Stimulated activated naive CD8-positive, alpha-beta T cell treated with anti-CD3 and anti-CD28 coated beads, Interleukin-15, amount 100 ng/mL, for 72 hours (primary cell): Measurements from ENCODE around the gene PATJ.

Source experiments
- ATAC-seq: fragments of 150-1000 bp; cut with Tn5 transposase; 2 replicates; pipeline ENCODE4 v1.10.0; 2021; ENCODE audit warnings: mild to moderate bottlenecking, moderate library complexity
- DNase-seq, 2 donors: peaks; one replicate each; pipeline ENCODE4 v3.0.0; 2021 to 2022
- H3K27ac Mint-ChIP-seq, 2 donors: one replicate each; pipeline ENCODE4 v1.8.0; 2022; ENCODE audit warnings: mild to moderate bottlenecking in 2 of 2, mixed read lengths in 2 of 2, moderate library complexity in 2 of 2
- H3K27me3 Mint-ChIP-seq: one replicate; pipeline ENCODE4 v1.8.0; 2022; ENCODE audit warnings: mixed read lengths
- H3K4me1 Mint-ChIP-seq: one replicate; pipeline ENCODE4 v1.8.0; 2022; ENCODE audit warnings: mild to moderate bottlenecking, mixed read lengths
- H3K4me3 Mint-ChIP-seq, 2 donors: one replicate each; pipeline ENCODE4 v1.8.0; 2022; ENCODE audit warnings: mild to moderate bottlenecking in 2 of 2, mixed read lengths in 2 of 2, moderate library complexity in 1 of 2
- H3K9me3 Mint-ChIP-seq, 2 donors: one replicate each; pipeline ENCODE4 v1.8.0; 2022; ENCODE audit warnings: mixed read lengths in 2 of 2

The PATJ gene

DNA sequence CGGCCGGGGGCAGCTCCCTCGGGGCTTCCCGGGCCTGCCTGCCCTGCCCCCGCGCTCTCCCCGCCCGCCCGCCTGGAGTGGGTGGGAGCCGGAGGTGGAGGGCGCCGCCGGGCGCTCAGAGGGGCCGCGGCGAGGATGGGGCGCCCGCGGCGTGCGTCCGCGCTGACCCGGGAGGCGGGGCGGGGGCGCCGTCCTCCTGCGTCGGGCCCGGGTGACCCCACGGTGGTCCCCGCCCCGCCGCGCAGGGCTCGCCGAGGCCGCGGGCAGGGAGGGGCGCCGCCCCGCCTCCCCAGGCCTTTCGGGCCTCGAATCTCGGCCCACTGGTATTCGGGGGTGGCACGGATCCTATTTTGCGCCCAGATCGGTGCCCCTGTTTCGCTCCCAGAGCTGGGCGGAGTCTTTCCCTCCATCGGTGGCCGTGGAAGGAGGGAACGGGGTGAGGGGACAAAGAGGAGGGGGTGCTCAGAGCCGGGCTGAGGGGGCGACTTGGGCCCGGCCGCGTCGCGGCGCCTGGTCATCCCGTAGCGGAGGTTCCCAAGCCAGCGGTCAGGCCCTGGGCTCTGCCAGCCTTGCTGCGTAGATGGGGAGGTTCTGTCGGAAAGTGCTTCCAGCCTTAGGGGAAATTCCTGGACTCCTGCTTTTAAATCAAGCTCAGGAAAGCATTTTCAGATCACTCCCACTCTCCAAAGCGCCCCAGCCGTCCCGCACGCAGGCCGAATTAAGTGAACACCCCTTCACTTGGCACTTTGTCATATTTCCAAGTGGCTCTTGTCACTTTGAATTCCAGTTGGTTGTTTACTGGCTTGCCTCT, 545 bp downstream of the PATJ start:
- Mint-ChIP-seq H3K27me3 (no peaks in the 10 kb centered on the region), H3K4me3 (peak overlapping the region; percentile 76 to 93), H3K9me3 (no peaks in the 10 kb centered on the region), H3K27ac (peak overlapping the region; percentile 42 to 73), H3K4me1 (peaks cover 44% of the 10 kb centered on the region)
- DNase-seq (no peak), ATAC-seq (peak; percentile 82)

DNA sequence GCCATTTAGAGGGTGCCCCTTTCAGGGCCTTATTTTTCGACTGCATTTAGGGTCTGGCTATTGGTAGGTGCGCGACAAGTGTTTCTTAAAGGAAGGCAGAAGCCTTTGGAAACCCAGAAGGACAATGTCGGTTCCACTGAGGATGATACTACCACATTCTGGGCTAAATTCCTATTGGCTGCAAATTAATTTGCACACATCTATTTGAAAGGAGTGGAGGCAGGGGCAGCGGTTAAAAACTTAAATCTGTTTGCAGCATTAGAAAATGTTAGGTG, 1.1 kb downstream of the PATJ start:
- H3K27me3 Mint-ChIP-seq = no peaks in the 10 kb centered on the region
- DNase-seq (no peak), ATAC-seq (no peak)
- peaks cover 44% of the 10 kb centered on the region for H3K4me1 Mint-ChIP-seq
- H3K27ac Mint-ChIP-seq = peak overlapping the region in 1 of 2 donors; percentile 73
- H3K9me3 Mint-ChIP-seq = no peaks in the 10 kb centered on the region
- peak overlapping the region; percentile 76 to 80 for H3K4me3 Mint-ChIP-seq

DNA sequence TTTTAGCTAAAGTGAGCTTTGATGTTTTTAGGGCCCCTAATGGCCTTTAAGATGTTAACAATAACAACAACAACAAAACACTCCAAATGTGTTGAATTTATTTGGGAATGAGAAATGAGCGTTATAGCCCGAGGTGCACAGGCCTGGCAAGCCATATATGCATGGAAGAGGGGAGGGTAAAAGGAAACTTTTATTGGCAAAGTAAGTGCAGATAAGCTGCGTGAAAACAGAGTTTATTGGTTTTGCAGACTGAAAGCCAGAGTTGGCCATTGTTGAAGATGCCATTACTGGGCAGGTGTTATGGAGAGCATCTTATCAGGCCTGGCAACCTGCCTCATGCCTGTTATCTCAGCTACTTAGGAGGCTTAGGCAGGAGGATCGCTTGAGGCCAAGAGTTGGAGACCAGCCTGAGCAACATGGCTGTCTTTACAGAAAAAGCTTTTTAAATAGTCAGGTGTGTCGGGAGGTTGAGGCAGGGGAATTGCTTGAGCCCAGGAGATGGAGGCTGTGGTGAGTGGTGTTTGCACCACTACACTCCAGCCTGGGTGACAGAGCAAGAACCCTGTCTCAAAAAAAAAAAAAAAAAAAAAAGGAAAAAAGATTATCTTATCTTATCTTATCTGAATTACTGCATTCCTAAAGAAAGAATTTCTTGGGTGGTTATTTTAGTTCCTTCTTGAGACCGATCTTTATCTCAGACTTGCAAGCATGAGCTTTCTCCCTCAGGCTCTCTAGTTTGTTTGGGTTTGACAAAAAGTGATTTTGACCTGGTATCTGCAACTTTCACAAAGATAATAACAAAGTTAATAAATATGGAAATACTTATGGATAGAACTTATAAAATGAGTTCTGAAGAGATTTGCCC, 1.7 kb downstream of the PATJ start:
- H3K9me3 Mint-ChIP-seq = no peaks in the 10 kb centered on the region
- H3K4me1 Mint-ChIP-seq = peaks cover 44% of the 10 kb centered on the region
- H3K4me3 Mint-ChIP-seq = peak overlapping the region in 1 of 2 donors; percentile 80
- ATAC-seq = no peak
- DNase-seq = no peak
- H3K27ac Mint-ChIP-seq = no peak overlapping the region
- H3K27me3 Mint-ChIP-seq = no peaks in the 10 kb centered on the region

DNA sequence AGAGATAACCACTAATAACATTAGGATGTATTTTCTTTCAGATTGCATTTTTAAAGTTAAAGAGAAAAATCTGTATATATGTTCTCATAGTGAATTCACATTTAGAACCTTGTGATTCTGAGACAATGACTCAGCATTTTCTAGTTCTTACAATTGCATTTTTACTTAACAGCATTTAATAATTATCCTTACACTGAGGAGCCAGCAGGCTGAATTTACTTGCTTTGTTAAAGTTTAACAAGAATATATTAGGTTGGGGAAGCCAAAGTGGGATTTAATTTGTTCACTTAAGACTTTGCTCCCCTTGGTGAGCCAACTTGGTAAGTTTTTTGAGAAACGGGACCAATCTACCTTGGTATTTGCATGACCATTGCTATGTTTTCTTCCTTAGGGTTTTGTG, 4.5 kb downstream of the PATJ start:
- ATAC-seq (no peak), DNase-seq (no peak)
- H3K9me3 Mint-ChIP-seq = no peaks in the 10 kb centered on the region
- H3K4me1 Mint-ChIP-seq = peaks cover 32% of the 10 kb centered on the region
- no peaks in the 10 kb centered on the region for H3K27me3 Mint-ChIP-seq
- no peak overlapping the region for H3K27ac Mint-ChIP-seq
- H3K4me3 Mint-ChIP-seq = no peak overlapping the region

DNA sequence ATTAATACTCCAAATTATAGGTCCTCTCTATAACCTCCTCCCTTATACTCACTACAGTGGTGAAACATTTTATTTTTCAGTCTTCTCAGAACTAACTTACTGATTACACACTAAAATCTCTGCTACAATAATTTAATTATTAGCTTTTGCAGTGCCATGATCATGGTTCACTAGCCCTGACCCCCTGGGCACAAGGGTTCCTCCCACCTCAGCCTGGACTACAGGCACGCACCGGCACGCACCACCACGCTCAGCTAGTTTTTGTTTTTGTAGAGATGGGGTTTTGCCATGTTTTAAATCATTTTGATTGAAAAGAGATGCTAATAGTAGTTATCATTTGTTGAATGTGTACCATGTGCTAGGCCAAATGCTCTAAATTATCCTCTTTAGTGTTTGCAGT, 6.3 kb downstream of the PATJ start:
- no peaks in the 10 kb centered on the region for H3K9me3 Mint-ChIP-seq
- DNase-seq (no peak), ATAC-seq (no peak)
- H3K4me1 Mint-ChIP-seq = peaks cover 27% of the 10 kb centered on the region
- H3K27me3 Mint-ChIP-seq = no peaks in the 10 kb centered on the region
- H3K4me3 Mint-ChIP-seq = no peak overlapping the region
- H3K27ac Mint-ChIP-seq = peak overlapping the region in 1 of 2 donors; percentile 42

DNA sequence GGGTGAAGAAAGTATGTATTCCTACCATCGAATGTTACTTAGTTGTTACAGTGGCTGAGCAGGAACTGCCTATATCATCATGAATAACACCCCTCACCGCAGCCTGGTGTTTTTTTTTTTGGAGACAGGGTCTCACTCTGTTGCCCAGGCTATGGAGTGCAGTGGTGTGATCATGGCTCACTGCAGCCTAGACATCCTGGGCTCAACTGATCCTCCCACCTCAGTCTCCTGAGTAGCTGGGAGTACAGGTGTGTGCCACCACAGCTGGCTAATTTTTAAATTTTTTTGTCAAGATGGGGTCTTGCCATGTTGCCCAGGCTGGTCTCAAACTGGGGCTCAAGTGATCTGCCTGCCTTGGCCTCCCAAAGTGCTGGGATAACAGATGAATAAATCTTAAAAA, 7.3 kb downstream of the PATJ start:
- Mint-ChIP-seq H3K9me3 (no peaks in the 10 kb centered on the region), H3K4me1 (peaks cover 26% of the 10 kb centered on the region), H3K27me3 (no peaks in the 10 kb centered on the region), H3K4me3 (no peak overlapping the region), H3K27ac (no peak overlapping the region)
- ATAC-seq (no peak), DNase-seq (no peak)

DNA sequence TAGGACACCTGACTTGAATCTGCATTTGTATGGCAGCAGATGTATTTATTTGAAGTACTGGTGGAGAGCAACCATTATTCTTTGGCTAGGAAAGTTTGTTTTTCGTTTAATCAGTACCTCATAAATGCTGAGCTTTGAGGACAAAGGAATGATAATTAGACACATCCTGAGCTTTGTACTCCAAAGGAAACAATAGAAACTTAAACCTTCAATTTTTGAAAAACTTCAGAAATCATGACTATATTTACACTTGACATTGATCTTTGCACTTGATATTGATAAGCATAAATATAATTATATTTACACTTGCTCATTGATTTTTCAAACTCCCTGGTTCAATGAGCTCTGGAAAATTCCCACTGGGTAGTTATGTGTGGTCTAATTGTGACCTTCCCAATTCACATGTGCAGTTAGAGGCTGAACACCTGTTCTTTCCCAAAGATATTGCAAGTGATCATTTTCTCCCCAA, 10.7 kb downstream of the PATJ start:
- Mint-ChIP-seq H3K4me3 (no peak overlapping the region), H3K27me3 (no peaks in the 10 kb centered on the region), H3K27ac (no peak overlapping the region), H3K4me1 (peaks cover 18% of the 10 kb centered on the region), H3K9me3 (no peaks in the 10 kb centered on the region)
- no peak for DNase-seq
- no peak for ATAC-seq

DNA sequence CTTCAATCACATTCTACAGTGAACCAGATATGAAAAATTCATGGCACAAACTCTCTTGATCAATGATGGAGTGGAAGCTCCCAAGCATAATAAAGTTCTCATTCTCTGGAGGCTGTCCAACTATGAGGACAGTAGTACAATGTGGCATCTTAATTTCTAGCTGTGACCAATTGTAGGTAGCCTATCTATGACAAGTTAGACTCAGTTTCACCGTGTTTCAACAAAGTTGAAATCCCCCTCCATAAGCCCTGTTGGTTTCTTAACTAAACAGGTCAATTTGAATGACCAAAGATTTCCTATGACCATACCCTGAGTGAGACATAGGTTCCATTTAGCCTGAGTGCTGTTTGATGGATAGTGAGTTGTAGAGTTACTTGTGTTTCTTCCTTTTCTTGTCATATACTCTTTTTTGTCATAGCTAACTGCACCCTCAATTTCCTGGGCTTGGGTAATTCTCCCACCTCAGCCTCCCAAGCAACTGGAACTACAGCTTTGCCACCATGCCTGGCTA, 11.8 kb downstream of the PATJ start:
- Mint-ChIP-seq H3K4me1 (peaks cover 26% of the 10 kb centered on the region), H3K27ac (peak overlapping the region in 1 of 2 donors; percentile 80)
- peak; percentile 84 for ATAC-seq

DNA sequence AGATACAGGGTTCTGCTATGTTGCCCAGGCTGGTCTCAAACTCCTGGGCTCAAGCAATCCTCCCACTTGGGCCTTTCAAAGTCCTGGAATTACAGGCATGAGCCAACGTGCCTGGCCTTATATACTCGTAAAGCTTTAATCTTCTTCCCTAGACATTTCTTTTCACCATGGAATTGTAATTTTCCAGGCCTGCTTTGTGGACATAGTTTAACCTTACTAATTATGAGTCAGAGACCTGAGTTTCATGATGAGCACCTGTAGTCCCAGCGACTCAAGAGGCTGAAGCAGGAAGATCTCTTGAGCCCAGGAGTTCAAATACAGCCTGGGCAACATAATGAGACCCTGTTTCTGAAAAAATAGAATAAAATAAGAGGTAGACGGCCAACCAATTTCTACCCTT, 12.3 kb downstream of the PATJ start:
- Mint-ChIP-seq H3K4me3 (no peak overlapping the region), H3K9me3 (no peaks in the 10 kb centered on the region), H3K27ac (peak overlapping the region; percentile 75 to 80), H3K4me1 (peaks cover 26% of the 10 kb centered on the region), H3K27me3 (no peaks in the 10 kb centered on the region)
- ATAC-seq (no peak), DNase-seq (no peak)

More for the DNA sequence above, 11.8 kb downstream of the PATJ start:
- no peaks in the 10 kb centered on the region for H3K9me3 Mint-ChIP-seq
- H3K27me3 Mint-ChIP-seq = no peaks in the 10 kb centered on the region
- no peak for DNase-seq
- H3K4me3 Mint-ChIP-seq = no peak overlapping the region

DNA sequence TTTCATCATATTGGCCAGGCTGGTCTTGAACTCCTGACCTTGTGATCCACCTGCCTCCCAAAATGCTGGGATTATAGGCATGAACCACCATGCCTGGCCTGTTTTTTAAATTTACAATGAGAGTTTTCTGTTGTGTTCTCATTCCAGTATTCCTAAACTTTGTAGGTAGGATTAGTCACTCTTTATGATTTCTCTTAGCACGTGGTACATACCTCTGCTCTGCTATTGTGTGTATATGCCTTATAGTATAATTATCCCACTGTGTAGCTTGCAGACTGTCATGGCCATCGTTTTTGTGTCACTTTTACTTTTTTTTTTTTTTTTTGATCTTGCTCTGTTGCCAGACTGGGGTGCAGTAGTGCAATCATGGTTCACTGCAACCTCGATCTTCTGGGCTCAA, 14.5 kb downstream of the PATJ start:
- no peaks in the 10 kb centered on the region for H3K9me3 Mint-ChIP-seq
- H3K4me1 Mint-ChIP-seq = peaks cover 34% of the 10 kb centered on the region
- DNase-seq (no peak), ATAC-seq (no peak)
- H3K27ac Mint-ChIP-seq = no peak overlapping the region
- H3K27me3 Mint-ChIP-seq = no peaks in the 10 kb centered on the region
- H3K4me3 Mint-ChIP-seq = no peak overlapping the region

DNA sequence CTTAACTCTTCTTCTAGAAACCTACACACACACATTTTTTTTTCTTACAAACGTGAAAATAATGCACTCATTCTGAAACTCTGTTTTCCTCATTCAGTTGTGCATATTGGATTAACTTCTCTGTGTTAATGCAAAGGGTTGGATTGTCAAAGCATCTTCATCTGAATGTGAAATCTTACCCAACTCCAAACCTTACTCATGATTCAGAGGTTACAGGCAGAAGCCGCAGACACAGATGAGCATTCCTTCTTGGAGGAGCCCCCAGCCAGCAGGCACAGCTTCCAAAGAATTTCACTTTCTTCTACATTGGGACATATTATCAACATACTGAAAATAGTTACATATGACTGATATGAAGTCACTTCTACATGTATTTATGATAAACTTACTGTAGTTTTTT, 15.7 kb downstream of the PATJ start:
- no peaks in the 10 kb centered on the region for H3K9me3 Mint-ChIP-seq
- H3K4me1 Mint-ChIP-seq = peaks cover 34% of the 10 kb centered on the region
- no peaks in the 10 kb centered on the region for H3K27me3 Mint-ChIP-seq
- peak overlapping the region in 1 of 2 donors; percentile 63 for H3K27ac Mint-ChIP-seq
- no peak overlapping the region for H3K4me3 Mint-ChIP-seq
- no peak for DNase-seq
- ATAC-seq = no peak

DNA sequence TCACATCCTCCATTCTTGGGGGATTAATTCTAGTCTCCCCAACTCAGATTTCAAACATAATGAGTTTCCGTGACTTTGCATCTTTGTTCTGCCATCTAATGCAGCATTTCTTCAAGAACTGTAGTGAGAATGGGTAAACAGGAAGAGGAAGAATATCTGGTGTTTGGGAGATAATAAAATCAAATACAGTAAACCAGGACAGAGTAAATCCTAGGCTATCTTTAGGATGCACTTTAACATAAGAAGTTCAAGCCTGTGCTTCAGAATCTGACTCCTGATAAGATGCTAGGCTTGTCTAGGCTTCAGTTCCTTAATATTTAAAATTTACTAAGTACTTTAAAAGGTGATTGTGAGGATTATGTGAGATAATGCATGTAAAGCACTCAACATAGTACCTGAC, 27.9 kb downstream of the PATJ start:
- Mint-ChIP-seq H3K4me1 (no peaks in the 10 kb centered on the region), H3K4me3 (no peak overlapping the region), H3K27me3 (no peaks in the 10 kb centered on the region), H3K9me3 (no peaks in the 10 kb centered on the region), H3K27ac (no peak overlapping the region)
- ATAC-seq = no peak
- no peak for DNase-seq

DNA sequence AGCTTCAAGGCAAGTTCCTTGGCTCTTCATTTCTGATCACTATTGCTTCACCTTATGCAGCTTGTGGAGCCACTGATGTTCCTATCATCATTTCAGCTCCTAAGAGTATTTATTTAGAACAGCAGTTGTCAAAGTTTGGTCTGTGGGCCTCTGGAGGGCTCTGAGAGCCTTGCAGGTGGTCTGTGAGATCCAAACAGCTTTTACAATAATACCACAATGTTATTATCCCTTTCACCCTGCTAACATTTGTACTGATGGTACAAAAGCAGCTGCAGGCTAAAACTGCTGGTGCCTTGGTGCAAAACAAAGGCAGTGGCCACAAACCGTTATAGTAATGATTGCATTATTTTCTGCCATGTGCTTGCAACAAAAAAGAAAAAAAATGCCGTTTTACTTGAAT, 33.8 kb downstream of the PATJ start:
- Mint-ChIP-seq H3K4me3 (no peak overlapping the region), H3K27me3 (no peaks in the 10 kb centered on the region), H3K27ac (no peak overlapping the region), H3K4me1 (peaks cover 16% of the 10 kb centered on the region), H3K9me3 (no peaks in the 10 kb centered on the region)
- ATAC-seq (no peak), DNase-seq (no peak)

DNA sequence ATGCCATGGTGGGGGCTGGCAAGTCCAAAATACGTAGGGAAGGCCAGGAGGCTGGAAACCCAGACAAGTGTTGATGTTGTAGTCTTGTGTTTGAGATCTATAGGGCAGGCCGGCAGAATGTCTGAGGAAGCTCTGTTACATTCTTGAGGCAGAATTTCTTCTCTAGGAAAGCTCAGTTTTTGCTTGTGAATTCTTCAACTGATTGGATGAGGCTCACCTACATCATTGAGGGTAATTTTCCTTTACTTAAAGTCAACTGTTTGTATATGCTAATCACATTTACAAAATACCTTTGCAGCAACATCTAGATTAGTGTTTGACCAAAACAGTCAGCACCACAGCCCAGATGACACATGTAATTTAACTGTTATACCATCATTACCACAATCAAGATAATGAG, 37.0 kb downstream of the PATJ start:
- peaks cover 47% of the 10 kb centered on the region for H3K4me1 Mint-ChIP-seq
- H3K27ac Mint-ChIP-seq = no peak overlapping the region
- ATAC-seq (no peak), DNase-seq (no peak)
- no peak overlapping the region for H3K4me3 Mint-ChIP-seq
- no peaks in the 10 kb centered on the region for H3K9me3 Mint-ChIP-seq
- no peaks in the 10 kb centered on the region for H3K27me3 Mint-ChIP-seq

DNA sequence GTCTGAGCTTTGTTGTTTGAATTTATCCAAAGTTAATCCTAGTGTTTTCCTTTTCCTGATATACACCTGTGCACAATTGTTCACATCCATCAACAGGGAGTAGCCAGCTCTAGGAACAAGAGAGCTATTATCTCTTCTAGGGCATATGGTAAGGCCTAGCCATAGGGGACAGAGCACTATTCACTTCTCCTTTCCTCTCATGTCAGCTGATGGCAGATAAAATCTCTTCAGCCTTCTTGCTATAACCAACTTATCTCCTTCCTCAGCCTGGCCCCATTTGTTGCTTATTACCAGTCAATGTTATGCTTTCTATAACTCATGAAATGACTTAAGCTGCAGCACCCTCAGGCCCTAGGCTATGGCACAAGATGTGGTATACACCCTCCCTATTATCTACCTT, 38.9 kb downstream of the PATJ start:
- no peak overlapping the region for H3K4me3 Mint-ChIP-seq
- peaks cover 55% of the 10 kb centered on the region for H3K4me1 Mint-ChIP-seq
- H3K27me3 Mint-ChIP-seq = no peaks in the 10 kb centered on the region
- DNase-seq = no peak
- ATAC-seq = no peak
- H3K9me3 Mint-ChIP-seq = peaks cover 0 to under 1% of the 10 kb centered on the region in 2 donors
- H3K27ac Mint-ChIP-seq = no peak overlapping the region

DNA sequence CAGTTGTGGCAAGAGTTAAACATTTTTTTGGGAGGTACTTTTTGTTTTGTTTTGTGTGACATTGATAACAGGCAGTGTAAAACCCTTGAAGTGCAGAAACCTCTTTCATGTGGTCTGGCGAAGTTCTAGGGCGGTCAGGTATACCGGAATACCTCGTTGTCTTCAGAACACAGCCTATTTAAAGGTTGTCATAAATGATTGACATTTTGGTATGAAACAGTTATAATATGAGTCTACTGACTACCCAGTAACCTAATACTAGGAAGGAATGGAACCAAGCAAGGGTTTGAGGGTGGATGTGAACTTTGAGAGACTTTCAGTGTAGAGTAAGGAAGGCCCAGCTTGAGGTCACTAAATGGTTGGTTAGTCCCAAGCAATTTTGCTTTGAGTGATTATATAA, 40.5 kb downstream of the PATJ start:
- Mint-ChIP-seq H3K27ac (no peak overlapping the region), H3K4me3 (peak overlapping the region; percentile 32 to 51), H3K9me3 (peaks cover 0 to 4% of the 10 kb centered on the region in 2 donors), H3K27me3 (no peaks in the 10 kb centered on the region), H3K4me1 (peaks cover 59% of the 10 kb centered on the region)
- DNase-seq (peak; percentile 62 to 83), ATAC-seq (peak; percentile 99)
